ENCODE measurements around the gene HOXA4. TPM values are rescaled to one million over a fixed set of nuclear protein-coding genes. Genes with fewer than 3 reads are reported as not detected.

Gene HOXA4
- total and polyA plus RNA-seq, 10 of the 15 experiments (the other 5 are each of a cell fraction or from before 2014, with no cell fraction given) = 0.07 TPM; not detected in 9

GRCh38 chr7:27174874-27175625 is 44.5 kb upstream of the HOXA4 start (continued):
- no peak for TF ChIP-seq NR2C1 (IDR thresholded peaks at IDR 0.05)

DNA sequence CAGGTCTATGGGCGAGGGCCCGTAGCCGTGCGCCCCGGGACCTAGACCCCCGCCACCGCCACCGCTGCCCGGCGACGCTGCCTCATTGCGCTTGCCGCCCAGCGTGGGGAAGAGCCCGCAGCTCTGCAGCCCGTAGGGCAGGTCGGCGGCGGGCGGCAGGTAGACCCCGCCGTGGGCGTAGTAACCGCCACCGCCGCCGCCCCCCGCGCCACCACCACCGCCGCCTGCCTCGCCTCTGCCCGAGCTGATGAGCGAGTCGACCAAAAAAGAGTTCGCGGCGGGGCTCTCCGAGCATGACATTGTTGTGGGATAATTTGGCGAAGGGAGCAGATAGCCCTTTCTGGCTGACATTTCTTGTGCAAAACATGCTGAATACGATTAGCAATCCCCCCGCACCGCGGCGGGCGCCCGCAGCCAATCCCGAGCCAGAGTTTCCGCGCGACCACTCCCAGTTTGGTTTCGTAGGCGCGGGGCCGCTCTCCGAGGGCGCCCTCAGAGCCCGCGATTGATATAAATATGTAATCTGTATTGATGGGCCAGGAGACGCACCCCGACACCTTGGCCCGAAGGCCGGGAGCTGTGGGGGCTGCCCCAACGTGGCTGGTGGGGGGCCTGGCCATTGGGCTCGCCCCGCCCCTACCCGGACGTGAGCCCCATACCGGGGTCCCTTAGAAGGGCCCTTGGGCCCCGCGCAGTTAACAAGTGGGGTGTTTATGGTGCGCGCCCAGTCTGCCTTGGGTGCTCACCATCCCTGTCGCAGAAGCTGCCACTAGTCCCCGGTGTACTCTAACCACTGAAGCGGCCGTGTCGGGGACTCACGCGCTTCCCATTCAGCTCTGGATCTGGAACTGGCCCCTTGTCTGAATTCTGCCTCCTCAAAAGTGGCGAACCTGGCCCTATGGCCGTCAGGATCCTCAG is 43.7 kb upstream of the HOXA4 start, which contains the start of gene HOXA10:
Gene HOXA10, minus strand, starts transcription at position 365 of the 918 bp plus-strand sequence. Its CDS starts 14 bp downstream, at position 351.
- Histone ChIP-seq H2AFZ (ENCODE audit: control insufficient read depth, low read depth, low read length) (no peak within 1 kb of the TSS), H3K36me3 (ENCODE audit: control insufficient read depth in 2 of 2, insufficient read depth in 2 of 2, low read length in 1 of 2) (no peaks in the 10 kb centered on the region; a peak in 1 of 4 replicates), H3K9me3 (replicated peaks; ENCODE audit: control insufficient read depth, insufficient read depth, low read length) (no peaks in the 10 kb centered on the region; the same call in 2 of the 3 replicates), H3K27ac (ENCODE audit: control insufficient read depth, insufficient read depth) (no peak within 1 kb of the TSS), H4K20me1 (ENCODE audit: control insufficient read depth, insufficient read depth) (no peaks in the 10 kb centered on the region), H3K4me1 (ENCODE audit: control insufficient read depth, insufficient read depth, low read length) (no peaks in the 10 kb centered on the region), H3K9ac (ENCODE audit: control insufficient read depth, insufficient read depth, low read length) (no peak within 1 kb of the TSS), H3K4me3 (no peak within 1 kb of the TSS), H3K27me3 (replicated peaks in 1 of 2; ENCODE audit: control insufficient read depth in 2 of 2, insufficient read depth in 2 of 2, low read length in 1 of 2) (peaks cover 16 to 22% of the 10 kb centered on the region in 2 experiments), H3K4me2 (ENCODE audit: control insufficient read depth, insufficient read depth) (0 out of 2 replicates have a peak within 1 kb of the TSS, but pooled peaks have one; percentile 3), H3K79me2 (ENCODE audit: control insufficient read depth, insufficient read depth, low read length) (no peaks in the 10 kb centered on the region)
- ATAC-seq = no peak
- BruUV-seq (replicated peaks) = no TSS peak
- in situ Hi-C loops (cut with MboI) = loop anchor here (25.0 kb wide), 1 partner anchor 1087 kb away; no protein-coding TSS in a partner anchor
- WGBS (ENCODE audit: insufficient coverage, insufficient replicate concordance, low lambda C conversion rate, missing lambda C conversion rate) = 72% methylated on average over 64 of the region's 82 CpGs
- ChIA-PET RAD21 (ENCODE audit: unreplicated experiment) (no interaction called here), CTCF (no interaction called here), SMC1A (ENCODE audit: uncharacterized antibody, unreplicated experiment) (no interaction called here), POLR2A (no interaction called here)
- no peak for FAIRE-seq
- DNase-seq (ENCODE audit: low read depth, low spot score) = no peak
- intact Hi-C loops (cut with micrococcal nuclease; ENCODE audit: unreplicated experiment) = no loop called here
- TF ChIP-seq RCOR1 (conservative IDR thresholded peaks at IDR 0.05; ENCODE audit: low read depth, low read length) (no peak), ZNF274 (IDR thresholded peaks at IDR 0.05; ENCODE audit: insufficient read depth, insufficient read length) (no peak), IRF4 (IDR thresholded peaks at IDR 0.05; ENCODE audit: low read depth, low read length) (no peak), NBN (IDR thresholded peaks at IDR 0.05) (no peak), RFX5 (IDR thresholded peaks at IDR 0.05; ENCODE audit: low read depth, low read length) (no peak), EGR1 (IDR thresholded peaks at IDR 0.05; ENCODE audit: borderline replicate concordance in 1 of 2, low read depth in 2 of 2, low read length in 2 of 2) (no peak), MYC (IDR thresholded peaks at IDR 0.05; ENCODE audit: insufficient read depth, insufficient read length, insufficient replicate concordance, low read length, severe bottlenecking) (no peak), NR2C2 (IDR thresholded peaks at IDR 0.05; ENCODE audit: borderline replicate concordance, control insufficient read depth, insufficient read length, low read depth) (no peak), STAT1 (conservative IDR thresholded peaks at IDR 0.05) (no peak), SKIL (IDR thresholded peaks at IDR 0.05; ENCODE audit: low read depth, poor library complexity, severe bottlenecking) (no peak), ZZZ3 (IDR thresholded peaks at IDR 0.05; ENCODE audit: control insufficient read depth, insufficient read length, low read depth) (no peak), TARDBP (IDR thresholded peaks at IDR 0.05; ENCODE audit: borderline replicate concordance) (no peak), HDGF (IDR thresholded peaks at IDR 0.05) (no peak)
- TF ChIP-seq, protein P1, sequence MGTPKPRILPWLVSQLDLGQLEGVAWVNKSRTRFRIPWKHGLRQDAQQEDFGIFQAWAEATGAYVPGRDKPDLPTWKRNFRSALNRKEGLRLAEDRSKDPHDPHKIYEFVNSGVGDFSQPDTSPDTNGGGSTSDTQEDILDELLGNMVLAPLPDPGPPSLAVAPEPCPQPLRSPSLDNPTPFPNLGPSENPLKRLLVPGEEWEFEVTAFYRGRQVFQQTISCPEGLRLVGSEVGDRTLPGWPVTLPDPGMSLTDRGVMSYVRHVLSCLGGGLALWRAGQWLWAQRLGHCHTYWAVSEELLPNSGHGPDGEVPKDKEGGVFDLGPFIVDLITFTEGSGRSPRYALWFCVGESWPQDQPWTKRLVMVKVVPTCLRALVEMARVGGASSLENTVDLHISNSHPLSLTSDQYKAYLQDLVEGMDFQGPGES (IDR thresholded peaks at IDR 0.05) = no peak
- TF ChIP-seq, protein P2, sequence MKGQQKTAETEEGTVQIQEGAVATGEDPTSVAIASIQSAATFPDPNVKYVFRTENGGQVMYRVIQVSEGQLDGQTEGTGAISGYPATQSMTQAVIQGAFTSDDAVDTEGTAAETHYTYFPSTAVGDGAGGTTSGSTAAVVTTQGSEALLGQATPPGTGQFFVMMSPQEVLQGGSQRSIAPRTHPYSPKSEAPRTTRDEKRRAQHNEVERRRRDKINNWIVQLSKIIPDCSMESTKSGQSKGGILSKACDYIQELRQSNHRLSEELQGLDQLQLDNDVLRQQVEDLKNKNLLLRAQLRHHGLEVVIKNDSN (IDR thresholded peaks at IDR 0.05; ENCODE audit: borderline replicate concordance, extremely low read length, insufficient read depth, low read depth, low read length) = no peak
